Coronary artery (tissue), 2 donors: ENCODE results near the gene HNRNPA0.

Experiments
- DNase-seq: peaks from one replicate; pipeline ENCODE4 v3.0.0-alpha.2; 2017; ENCODE audit warnings: low spot score
- H3K27ac ChIP-seq, 2 donors: fragments of 200-600 bp; sonication (generic); one replicate each; pipeline ENCODE4 v1.5.1; 2016 to 2019
- H3K4me3 ChIP-seq: fragments of 200-600 bp; sonication (generic); 2 replicates; pipeline ENCODE4 v1.5.1; 2016; ENCODE audit warnings: mild to moderate bottlenecking, moderate library complexity
- TF ChIP-seq, protein P1 (sequence below): fragments of 200-600 bp; sonication (generic); IDR thresholded peaks from one replicate; pipeline ENCODE4 v1.5.1; 2019; ENCODE audit warnings: antibody characterized with exemption

The HNRNPA0 gene

DNA sequence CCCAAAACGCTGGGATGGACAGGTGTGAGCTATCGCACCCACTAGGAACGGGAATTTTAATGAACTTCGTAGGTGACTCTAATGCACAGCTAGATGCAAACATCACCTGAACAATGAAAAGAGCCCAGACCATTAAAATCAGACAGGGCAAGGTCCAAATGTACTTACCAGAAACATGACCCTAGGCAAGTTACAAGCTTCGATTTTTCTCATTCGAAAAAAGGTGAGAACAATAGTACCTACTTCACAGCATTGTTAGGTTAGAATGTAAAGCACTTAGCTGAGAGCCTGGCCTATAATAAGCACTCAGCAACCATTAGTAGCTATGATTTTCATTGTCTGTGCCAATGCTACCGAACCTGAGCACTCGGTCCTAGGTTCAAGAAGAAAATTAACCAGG lies 12.4 kb downstream of the HNRNPA0 start:
- TF ChIP-seq, protein P1, sequence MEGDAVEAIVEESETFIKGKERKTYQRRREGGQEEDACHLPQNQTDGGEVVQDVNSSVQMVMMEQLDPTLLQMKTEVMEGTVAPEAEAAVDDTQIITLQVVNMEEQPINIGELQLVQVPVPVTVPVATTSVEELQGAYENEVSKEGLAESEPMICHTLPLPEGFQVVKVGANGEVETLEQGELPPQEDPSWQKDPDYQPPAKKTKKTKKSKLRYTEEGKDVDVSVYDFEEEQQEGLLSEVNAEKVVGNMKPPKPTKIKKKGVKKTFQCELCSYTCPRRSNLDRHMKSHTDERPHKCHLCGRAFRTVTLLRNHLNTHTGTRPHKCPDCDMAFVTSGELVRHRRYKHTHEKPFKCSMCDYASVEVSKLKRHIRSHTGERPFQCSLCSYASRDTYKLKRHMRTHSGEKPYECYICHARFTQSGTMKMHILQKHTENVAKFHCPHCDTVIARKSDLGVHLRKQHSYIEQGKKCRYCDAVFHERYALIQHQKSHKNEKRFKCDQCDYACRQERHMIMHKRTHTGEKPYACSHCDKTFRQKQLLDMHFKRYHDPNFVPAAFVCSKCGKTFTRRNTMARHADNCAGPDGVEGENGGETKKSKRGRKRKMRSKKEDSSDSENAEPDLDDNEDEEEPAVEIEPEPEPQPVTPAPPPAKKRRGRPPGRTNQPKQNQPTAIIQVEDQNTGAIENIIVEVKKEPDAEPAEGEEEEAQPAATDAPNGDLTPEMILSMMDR: no peak
- no peak for DNase-seq

DNA sequence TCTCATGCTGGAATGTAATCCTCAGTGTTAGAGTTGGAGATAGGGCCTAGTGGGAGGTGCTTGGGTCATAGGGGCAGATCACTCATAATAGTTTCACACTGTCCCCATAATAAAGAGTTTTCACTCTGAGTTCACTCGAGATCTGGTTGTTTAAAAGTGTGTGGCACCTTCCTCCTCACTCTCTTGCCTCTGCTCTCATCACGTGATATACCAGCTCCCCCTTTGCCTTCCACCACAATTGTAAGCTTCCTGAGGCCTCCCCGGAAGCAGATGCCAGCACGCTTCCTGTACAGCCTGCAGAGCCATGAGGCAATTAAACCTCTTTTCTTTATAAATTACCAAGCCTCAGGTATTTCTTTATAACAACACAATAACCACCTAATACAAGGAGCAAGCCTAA lies 14.4 kb downstream of the HNRNPA0 start:
- no peak overlapping the region for H3K4me3 ChIP-seq
- no peak overlapping the region for H3K27ac ChIP-seq
- no peak for DNase-seq
- TF ChIP-seq, protein P1: no peak

More for the DNA sequence above, 12.4 kb downstream of the HNRNPA0 start:
- no peak overlapping the region for H3K4me3 ChIP-seq
- H3K27ac ChIP-seq: no peak overlapping the region

GRCh38 chr5:137738947-137739346 lies 15.2 kb downstream of the HNRNPA0 start:
- H3K4me3 ChIP-seq: no peak overlapping the region
- DNase-seq: no peak
- TF ChIP-seq, protein P1: no peak
- H3K27ac ChIP-seq: no peak overlapping the region

- DNase-seq: no peak
- TF ChIP-seq, protein P1: no peak
- Histone ChIP-seq H3K4me3 (no peak overlapping the region), H3K27ac (peak overlapping the region in 1 of 2 donors; percentile 33)
Observed at GRCh38 chr5:137737349-137738131, 16.6 kb downstream of the HNRNPA0 start.

GRCh38 chr5:137736496-137736895 lies 17.7 kb downstream of the HNRNPA0 start:
- TF ChIP-seq, protein P1: no peak
- peak overlapping the region in 1 of 2 donors; percentile 19 for H3K27ac ChIP-seq
- DNase-seq: no peak
- no peak overlapping the region for H3K4me3 ChIP-seq

DNA sequence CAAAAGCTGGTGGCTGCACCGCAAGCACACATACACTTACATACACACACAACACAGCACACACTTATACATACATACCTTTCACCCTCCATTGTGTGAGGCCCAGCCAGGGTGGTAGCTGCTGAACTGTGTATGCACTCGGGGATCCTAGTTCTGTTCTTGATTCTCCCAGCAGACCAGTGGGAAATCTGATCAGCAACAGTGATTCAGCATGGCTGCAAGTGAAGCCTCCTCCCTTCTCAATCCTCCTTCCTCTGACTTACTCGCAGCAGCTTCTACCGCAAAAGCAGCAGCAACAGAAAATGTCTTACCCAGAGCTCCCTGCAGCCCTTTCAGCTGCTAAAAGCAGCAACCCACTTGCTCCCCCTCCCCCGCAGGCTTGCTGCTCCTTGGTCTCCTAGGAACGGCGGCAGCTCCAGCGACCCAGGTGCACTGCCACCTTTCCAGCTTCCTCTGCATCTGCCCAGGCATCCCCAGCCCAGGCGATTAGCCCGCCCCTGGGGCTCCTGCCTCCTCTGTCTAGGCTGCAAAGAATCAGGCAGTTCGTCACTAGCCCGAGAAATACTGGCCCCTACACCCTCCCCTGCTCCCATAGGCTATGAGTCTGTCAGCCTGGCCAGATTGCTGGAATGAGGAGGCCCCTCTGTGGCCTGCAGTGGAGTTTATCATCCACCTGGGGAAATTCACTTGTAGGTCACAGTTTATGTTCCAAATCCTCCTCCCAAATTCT lies 18.4 kb downstream of the HNRNPA0 start, which contains the start of gene KLHL3:
Gene KLHL3, minus strand, starts transcription at position 535 of the 730 bp plus-strand sequence. Its CDS starts 443 bp downstream, at position 92.
- H3K27ac ChIP-seq: peak within 1 kb of the TSS; percentile 6 to 78

More for the DNA sequence above, 18.4 kb downstream of the HNRNPA0 start, which contains the start of gene KLHL3:
- peak within 1 kb of the TSS; percentile 74 for H3K4me3 ChIP-seq
- peak; percentile 78 for DNase-seq
- TF ChIP-seq, protein P1: no peak
